Measurements from ENCODE around the gene GSC2. TPM values are rescaled to one million over a fixed set of nuclear protein-coding genes. Genes with fewer than 3 reads are reported as not detected.

GSC2 gene
- total RNA-seq, 2 donors from 2014 or later, result not detected

- Histone ChIP-seq H3K4me1 (ENCODE audit: control insufficient read depth in 1 of 2, low read depth in 2 of 2) (peaks cover 8 to 17% of the 10 kb centered on the region in 2 donors), H3K9me3 (no peaks in the 10 kb centered on the region), H3K27me3 (replicated peaks; ENCODE audit: insufficient read depth) (no peaks in the 10 kb centered on the region), H3K36me3 (no peaks in the 10 kb centered on the region), H3K27ac (no peak overlapping the region), H3K4me3 (no peak overlapping the region)
- ATAC-seq (ENCODE audit: insufficient number of reproducible peaks, low FRiP score, low read depth) (no peak), DNase-seq (ENCODE audit: low spot score) (no peak)
- no peak for TF ChIP-seq CTCF (IDR thresholded peaks at IDR 0.05)
Measured at GRCh38 chr22:19180740-19181410, 30.8 kb upstream of the GSC2 start.

- ATAC-seq (ENCODE audit: insufficient number of reproducible peaks, low FRiP score, low read depth) (no peak), DNase-seq (ENCODE audit: low spot score) (no peak)
- H3K4me1 ChIP-seq (ENCODE audit: control insufficient read depth in 1 of 2, low read depth in 2 of 2), result peaks cover 8 to 18% of the 10 kb centered on the region in 2 donors
- TF ChIP-seq CTCF (IDR thresholded peaks at IDR 0.05), result no peak
- no peaks in the 10 kb centered on the region for H3K9me3 ChIP-seq
- H3K36me3 ChIP-seq, result no peaks in the 10 kb centered on the region
- H3K27ac ChIP-seq, result no peak overlapping the region
- H3K27me3 ChIP-seq (replicated peaks; ENCODE audit: insufficient read depth), result no peaks in the 10 kb centered on the region
- H3K4me3 ChIP-seq, result no peak overlapping the region
Measured at GRCh38 chr22:19180234-19180633, 30.1 kb upstream of the GSC2 start.

- ATAC-seq (ENCODE audit: insufficient number of reproducible peaks, low FRiP score, low read depth) (peak; percentile 86), DNase-seq (ENCODE audit: low spot score) (no peak)
- peak overlapping the region; percentile 95 for H3K4me3 ChIP-seq
- H3K9me3 ChIP-seq, result no peaks in the 10 kb centered on the region
- peaks cover 14 to 24% of the 10 kb centered on the region in 2 donors for H3K4me1 ChIP-seq (ENCODE audit: control insufficient read depth in 1 of 2, low read depth in 2 of 2)
- H3K27ac ChIP-seq, result peak overlapping the region; percentile 73 to 88
- no peaks in the 10 kb centered on the region for H3K36me3 ChIP-seq
- no peaks in the 10 kb centered on the region for H3K27me3 ChIP-seq (replicated peaks; ENCODE audit: insufficient read depth)
- peak; percentile 68 for TF ChIP-seq CTCF (IDR thresholded peaks at IDR 0.05)
Measured at GRCh38 chr22:19179497-19180048, 29.5 kb upstream of the GSC2 start.

- no peaks in the 10 kb centered on the region for H3K9me3 ChIP-seq
- no peak for TF ChIP-seq CTCF (IDR thresholded peaks at IDR 0.05)
- H3K4me1 ChIP-seq (ENCODE audit: control insufficient read depth in 1 of 2, low read depth in 2 of 2), result peaks cover 19 to 31% of the 10 kb centered on the region in 2 donors
- peak within 1 kb of the TSS; percentile 95 for H3K4me3 ChIP-seq
- H3K27me3 ChIP-seq (replicated peaks; ENCODE audit: insufficient read depth), result no peaks in the 10 kb centered on the region
- peak within 1 kb of the TSS; percentile 85 to 88 for H3K27ac ChIP-seq
- ATAC-seq (ENCODE audit: insufficient number of reproducible peaks, low FRiP score, low read depth) (peak; percentile 71), DNase-seq (ENCODE audit: low spot score) (peak; percentile 59)
- H3K36me3 ChIP-seq, result no peaks in the 10 kb centered on the region
Measured at GRCh38 chr22:19178657-19179496, 28.8 kb upstream of the GSC2 start, which contains the start of gene SLC25A1. Gene SLC25A1 (minus strand): TSS chr22:19178736. CDS start chr22:19178673, 63 bp downstream.

Measured in thoracic aorta (tissue), 2 donors.